Muscle layer of duodenum (tissue), 2 donors: ENCODE data around the gene ULK2.
"Not testable (repeated sequence)": the region's sequence is repeated elsewhere in the genome, so short reads cannot be mapped to it uniquely, and the experiment has no call there.

ENCODE experiments used
- H3K27ac ChIP-seq: one replicate; pipeline ENCODE4 v1.7.0; 2013; ENCODE audit warnings: mild to moderate bottlenecking, low read length
- H3K27me3 ChIP-seq: one replicate; pipeline ENCODE4 v1.7.0; 2013; ENCODE audit warnings: low read depth, mild to moderate bottlenecking, control low read depth, low read length
- H3K36me3 ChIP-seq, 2 donors: one replicate each; pipeline ENCODE4 v1.7.0; 2013; ENCODE audit warnings: low read length in 2 of 2, control low read depth in 1 of 2, mild to moderate bottlenecking in 1 of 2; ENCODE audit not compliant: insufficient read depth in 2 of 2, control insufficient read depth in 1 of 2
- H3K4me1 ChIP-seq, 2 donors: one replicate each; pipeline ENCODE4 v1.7.0; 2013; ENCODE audit warnings: low read length in 2 of 2, mild to moderate bottlenecking in 2 of 2, control low read depth in 1 of 2, moderate library complexity in 1 of 2; ENCODE audit not compliant: insufficient read depth in 2 of 2, control insufficient read depth in 1 of 2
- H3K4me3 ChIP-seq, 2 donors: one replicate each; pipeline ENCODE4 v1.7.0; 2013; ENCODE audit warnings: low read length in 2 of 2, low read depth in 1 of 2, mild to moderate bottlenecking in 1 of 2
- H3K9me3 ChIP-seq, 2 donors: one replicate each; pipeline ENCODE4 v1.7.0; 2013; ENCODE audit warnings: low read length in 2 of 2, control low read depth in 1 of 2, mild to moderate bottlenecking in 1 of 2; ENCODE audit not compliant: control insufficient read depth in 1 of 2
- donor health status: healthy.

ULK2 gene

DNA sequence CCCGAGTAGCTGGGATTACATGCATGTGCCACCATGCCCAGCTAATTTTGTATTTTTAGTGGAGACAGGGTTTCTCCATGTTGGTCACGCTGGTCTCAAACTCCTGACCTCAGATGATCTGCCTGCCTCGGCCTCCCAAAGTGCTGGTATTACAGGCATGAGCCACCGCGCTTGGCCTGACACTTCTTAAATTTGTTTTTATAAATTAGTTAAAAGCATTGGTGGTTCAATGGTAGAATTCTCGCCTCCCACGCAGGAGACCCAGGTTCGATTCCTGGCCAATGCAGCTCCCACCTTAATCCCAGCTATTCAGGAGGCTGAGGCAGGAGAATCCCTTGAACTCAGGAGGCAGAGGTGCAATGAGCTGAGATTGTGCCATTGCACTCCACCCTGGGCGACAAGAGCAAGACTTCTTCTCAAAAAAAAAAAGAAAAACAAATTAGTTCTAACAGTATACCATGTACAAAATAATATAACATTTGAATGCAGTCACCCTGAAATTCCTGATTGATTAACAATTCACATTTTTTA, 7.0 kb downstream of the ULK2 start:
- H3K9me3 ChIP-seq, H3K4me3 ChIP-seq, H3K27ac ChIP-seq, H3K27me3 ChIP-seq, H3K4me1 ChIP-seq: not testable (repeated sequence)
- peaks cover 0 to 15% of the 10 kb centered on the region in 2 donors for H3K36me3 ChIP-seq

DNA sequence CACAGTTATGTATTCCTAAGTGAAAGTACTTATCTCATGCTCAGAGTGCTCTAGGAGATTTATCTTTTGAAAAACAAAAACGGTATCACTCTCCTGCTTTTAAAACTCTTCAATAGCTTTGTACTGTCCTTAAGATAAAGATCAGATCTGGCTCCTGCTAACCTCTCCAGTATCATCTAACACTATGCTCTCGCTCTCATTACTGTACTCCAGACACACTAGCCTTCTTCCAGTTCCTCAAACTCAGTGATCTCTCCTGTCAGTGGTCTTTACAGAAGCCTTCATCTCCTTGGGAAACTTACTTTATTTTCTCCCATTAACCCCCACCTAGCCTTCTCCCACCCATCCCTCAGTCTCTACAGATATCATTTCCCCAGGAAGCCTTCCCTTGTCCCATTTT, 10.1 kb downstream of the ULK2 start:
- no peaks in the 10 kb centered on the region for H3K9me3 ChIP-seq
- H3K4me1 ChIP-seq: no peaks in the 10 kb centered on the region
- no peaks in the 10 kb centered on the region for H3K27me3 ChIP-seq
- no peak overlapping the region for H3K4me3 ChIP-seq
- H3K36me3 ChIP-seq: peaks cover 0 to 12% of the 10 kb centered on the region in 2 donors
- H3K27ac ChIP-seq: no peak overlapping the region

DNA sequence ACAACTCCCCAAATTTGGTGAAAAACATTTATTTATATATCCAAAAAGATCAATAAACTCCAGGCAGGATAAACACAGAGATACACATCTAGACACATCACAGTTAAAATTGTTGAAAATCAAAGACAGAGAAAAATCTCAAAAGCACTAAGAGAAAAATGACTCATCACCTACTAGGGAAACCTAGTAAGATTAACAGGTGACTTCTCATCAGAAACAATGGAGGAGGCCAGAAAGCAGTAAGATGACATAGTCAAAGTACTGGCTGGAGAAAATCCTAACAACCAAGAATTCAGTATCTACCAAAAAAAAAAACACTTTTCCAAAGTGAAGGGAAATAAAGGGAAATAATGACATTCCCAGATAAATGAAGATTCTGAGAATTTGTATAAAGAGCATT, 33.8 kb downstream of the ULK2 start:
- peaks cover 0 to 2% of the 10 kb centered on the region in 2 donors for H3K9me3 ChIP-seq
- H3K4me1 ChIP-seq: no peaks in the 10 kb centered on the region
- H3K27me3 ChIP-seq: no peaks in the 10 kb centered on the region
- H3K36me3 ChIP-seq: peaks cover under 1 to 22% of the 10 kb centered on the region in 2 donors
- H3K4me3 ChIP-seq: no peak overlapping the region
- H3K27ac ChIP-seq: no peak overlapping the region

DNA sequence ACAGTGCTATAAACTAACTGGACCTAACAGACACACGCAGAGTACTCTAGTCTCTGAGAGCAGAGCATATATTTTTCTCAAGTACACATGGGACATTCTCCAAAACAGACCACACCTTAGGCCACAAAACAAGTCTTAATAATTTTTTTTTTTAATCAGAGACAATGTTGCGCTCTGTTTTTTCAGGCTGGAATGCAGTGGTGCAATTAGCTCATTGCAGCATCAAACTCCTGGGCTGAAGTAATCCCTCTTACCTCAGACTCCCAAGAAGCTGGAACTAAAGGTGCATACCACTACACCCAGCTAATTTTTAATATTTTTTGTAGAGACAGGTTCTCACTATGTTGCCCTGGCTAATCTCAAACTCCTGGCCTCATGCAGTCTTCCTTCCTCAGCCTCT, 37.7 kb downstream of the ULK2 start:
- no peak overlapping the region for H3K4me3 ChIP-seq
- peaks cover 2 to 16% of the 10 kb centered on the region in 2 donors for H3K36me3 ChIP-seq
- no peak overlapping the region for H3K27ac ChIP-seq
- no peaks in the 10 kb centered on the region for H3K4me1 ChIP-seq
- peaks cover 0 to 2% of the 10 kb centered on the region in 2 donors for H3K9me3 ChIP-seq
- H3K27me3 ChIP-seq: no peaks in the 10 kb centered on the region

DNA sequence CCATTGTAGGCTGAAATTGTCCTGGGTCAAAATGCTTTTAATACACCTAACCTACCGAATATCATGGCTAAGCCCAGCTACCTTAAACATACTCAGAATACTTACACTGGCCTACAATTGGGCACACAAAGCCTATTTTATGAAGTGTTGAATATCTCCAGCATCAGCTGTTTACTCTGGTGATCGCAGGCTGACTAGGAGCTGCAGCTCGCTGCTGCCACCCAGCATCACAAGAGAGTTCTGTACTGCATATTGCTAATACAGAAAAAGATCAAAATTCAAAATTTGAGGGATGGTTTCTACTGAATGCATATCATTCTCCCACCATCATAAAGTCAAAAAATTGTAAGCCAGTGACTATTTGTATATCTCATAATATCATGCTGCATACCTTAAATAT, 55.3 kb downstream of the ULK2 start:
- Histone ChIP-seq H3K4me3 (no peak overlapping the region), H3K36me3 (peaks cover 6 to 46% of the 10 kb centered on the region in 2 donors), H3K27ac (no peak overlapping the region), H3K4me1 (no peaks in the 10 kb centered on the region), H3K27me3 (no peaks in the 10 kb centered on the region), H3K9me3 (no peaks in the 10 kb centered on the region)

DNA sequence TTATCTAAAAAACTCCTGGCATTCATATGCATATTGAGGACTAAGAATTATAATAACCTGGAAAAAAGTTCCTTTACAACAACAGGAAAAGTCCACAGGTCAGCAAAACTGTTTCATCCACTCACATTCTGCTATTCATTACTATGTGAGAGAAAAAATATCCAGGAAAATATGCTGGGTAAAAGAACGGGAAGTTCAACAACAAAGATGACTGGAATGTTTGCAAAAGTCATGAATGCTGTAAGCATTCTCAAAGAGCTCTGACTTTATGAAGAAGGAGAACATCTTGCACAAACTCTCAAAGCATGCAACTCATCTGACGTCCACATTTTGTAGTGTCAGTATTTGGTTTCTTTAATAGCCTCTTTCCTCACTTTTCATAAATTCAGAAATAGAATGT, 62.7 kb downstream of the ULK2 start:
- Histone ChIP-seq H3K9me3 (no peaks in the 10 kb centered on the region), H3K27me3 (no peaks in the 10 kb centered on the region), H3K4me1 (no peaks in the 10 kb centered on the region), H3K27ac (no peak overlapping the region), H3K4me3 (no peak overlapping the region), H3K36me3 (peaks cover 16 to 36% of the 10 kb centered on the region in 2 donors)

DNA sequence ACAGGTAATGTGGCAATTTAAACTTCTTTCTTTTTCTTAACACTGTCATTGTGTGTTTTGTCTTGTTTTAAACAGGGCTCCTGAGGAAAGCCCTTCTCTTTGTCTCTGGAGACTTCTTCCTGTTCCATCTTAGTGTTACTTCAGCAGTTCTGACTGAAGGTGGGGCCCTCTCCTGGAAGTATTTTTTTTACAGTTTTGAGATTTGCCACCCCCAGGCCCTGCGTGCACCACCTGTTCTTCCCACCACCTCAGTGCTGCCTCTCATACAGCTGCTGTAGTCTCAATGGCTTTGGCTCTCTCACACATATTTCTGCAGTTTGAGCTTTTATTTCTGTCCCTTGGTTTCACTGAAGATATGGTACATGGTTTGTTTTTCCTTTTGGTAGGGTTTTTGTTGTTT, 67.2 kb downstream of the ULK2 start:
- peaks cover 31 to 39% of the 10 kb centered on the region in 2 donors for H3K36me3 ChIP-seq
- no peaks in the 10 kb centered on the region for H3K27me3 ChIP-seq
- no peak overlapping the region for H3K27ac ChIP-seq
- no peak overlapping the region for H3K4me3 ChIP-seq
- peaks cover 0 to 3% of the 10 kb centered on the region in 2 donors for H3K9me3 ChIP-seq
- H3K4me1 ChIP-seq: no peaks in the 10 kb centered on the region

DNA sequence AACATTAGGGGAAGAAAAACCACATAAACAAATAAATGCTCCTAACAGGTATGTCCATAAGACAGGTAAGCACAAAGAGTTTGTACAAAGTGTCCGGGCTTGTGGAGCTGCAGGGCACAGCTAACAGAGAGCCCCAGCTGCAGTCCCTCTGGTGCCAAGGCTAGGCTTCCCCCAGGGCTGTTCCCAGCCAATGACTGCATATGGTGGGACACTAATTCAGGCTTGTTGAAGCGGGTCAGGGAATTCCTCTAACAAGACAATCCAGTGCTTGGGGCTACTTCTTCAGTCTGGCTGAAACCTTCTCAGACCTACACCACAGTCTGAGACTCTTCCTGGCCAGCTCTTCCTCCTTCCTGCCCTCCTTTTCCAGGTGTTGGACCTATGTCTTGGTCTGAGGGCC, 67.9 kb downstream of the ULK2 start:
- H3K36me3 ChIP-seq: peaks cover 35 to 46% of the 10 kb centered on the region in 2 donors
- H3K9me3 ChIP-seq: peaks cover 0 to 3% of the 10 kb centered on the region in 2 donors
- H3K27ac ChIP-seq: no peak overlapping the region
- H3K27me3 ChIP-seq: no peaks in the 10 kb centered on the region
- no peak overlapping the region for H3K4me3 ChIP-seq
- no peaks in the 10 kb centered on the region for H3K4me1 ChIP-seq

DNA sequence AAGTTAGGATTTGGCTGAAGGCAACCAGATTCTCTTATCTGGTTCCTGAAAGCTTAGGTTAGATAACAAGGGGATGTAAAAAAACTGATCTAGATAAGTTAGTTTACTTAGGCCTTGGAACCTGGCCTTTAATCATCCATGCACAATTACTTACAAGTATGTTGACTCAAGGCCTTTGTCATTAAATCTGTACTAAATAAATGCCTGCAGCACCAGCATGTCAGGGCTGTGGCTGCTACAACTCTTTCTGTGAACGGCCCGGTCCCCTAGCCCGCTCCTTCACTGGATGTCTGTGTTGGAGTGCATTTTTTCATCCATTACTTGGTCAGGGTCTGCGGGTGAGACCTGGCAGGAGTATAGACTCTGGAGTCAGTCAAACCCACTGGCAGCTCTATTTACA, 71.3 kb downstream of the ULK2 start:
- peaks cover 45 to 67% of the 10 kb centered on the region in 2 donors for H3K36me3 ChIP-seq

DNA sequence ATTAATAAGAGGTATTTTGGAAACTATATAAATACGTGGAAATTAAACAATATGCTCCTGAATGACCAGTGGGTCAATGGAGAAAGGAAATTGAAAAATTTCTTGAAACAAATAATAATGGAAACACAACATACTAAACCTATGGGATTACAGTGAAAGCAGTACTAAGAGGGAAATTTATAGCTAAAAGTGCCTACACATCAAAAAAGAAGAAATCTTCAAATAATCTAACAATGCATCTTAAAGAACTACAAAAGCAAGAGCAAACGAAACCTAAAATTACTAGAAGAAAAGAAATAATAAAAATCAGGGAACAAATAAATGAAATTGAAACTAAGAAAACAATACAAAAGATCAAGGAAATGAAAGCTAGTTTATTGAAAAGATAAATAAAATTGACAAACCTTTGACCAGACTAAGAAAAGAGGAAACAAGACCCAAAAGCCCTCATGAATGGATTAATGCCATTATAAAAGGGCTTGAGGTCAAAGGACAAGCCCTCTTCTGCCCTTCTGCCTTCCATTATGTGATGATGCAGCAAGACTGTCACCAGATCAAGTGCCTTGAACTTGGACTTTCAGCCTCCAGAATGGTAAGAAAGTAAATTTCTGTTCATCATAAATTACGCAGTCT, 75.7 kb downstream of the ULK2 start:
- H3K4me3 ChIP-seq: no peak overlapping the region
- H3K9me3 ChIP-seq: peaks cover 0 to 3% of the 10 kb centered on the region in 2 donors
- no peaks in the 10 kb centered on the region for H3K4me1 ChIP-seq
- H3K27me3 ChIP-seq: no peaks in the 10 kb centered on the region
- peaks cover 39 to 64% of the 10 kb centered on the region in 2 donors for H3K36me3 ChIP-seq
- no peak overlapping the region for H3K27ac ChIP-seq

More for the DNA sequence above, 71.3 kb downstream of the ULK2 start:
- H3K4me3 ChIP-seq: no peak overlapping the region
- H3K27me3 ChIP-seq: no peaks in the 10 kb centered on the region
- H3K4me1 ChIP-seq: no peaks in the 10 kb centered on the region
- H3K9me3 ChIP-seq: peaks cover 0 to 3% of the 10 kb centered on the region in 2 donors
- H3K27ac ChIP-seq: no peak overlapping the region

DNA sequence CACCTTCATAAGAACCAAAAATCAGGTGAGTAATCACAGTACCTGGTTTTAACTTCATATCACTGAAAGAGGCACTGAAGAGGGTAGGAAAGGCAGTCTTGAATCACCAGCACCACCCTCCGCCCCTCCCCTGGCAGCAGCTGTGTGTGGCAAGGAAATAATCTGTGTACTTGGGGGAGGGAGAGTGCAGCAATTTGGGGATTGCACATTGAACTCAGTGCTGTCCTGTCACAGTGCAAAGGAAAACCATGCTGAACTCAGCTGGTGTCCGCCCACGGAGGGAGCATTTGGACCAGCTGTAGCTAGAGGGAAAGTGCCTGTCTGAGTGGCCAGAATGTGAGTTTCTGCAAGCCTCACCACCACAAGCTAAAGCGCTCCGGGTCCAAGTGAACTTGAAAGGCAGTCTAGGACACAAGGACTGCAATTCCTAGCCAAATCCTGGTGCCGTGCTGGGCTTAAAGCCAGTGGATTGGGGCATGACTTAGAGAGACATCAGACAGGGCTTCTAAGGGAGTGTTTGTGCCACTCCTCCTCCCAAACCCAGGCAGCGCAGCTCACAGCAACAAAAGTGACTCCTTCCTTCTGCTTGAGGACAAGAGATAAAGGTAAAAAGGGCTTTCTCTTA, 79.9 kb downstream of the ULK2 start:
- Histone ChIP-seq H3K36me3 (peaks cover 15 to 27% of the 10 kb centered on the region in 2 donors), H3K4me1 (no peaks in the 10 kb centered on the region), H3K4me3 (no peak overlapping the region), H3K27me3 (no peaks in the 10 kb centered on the region), H3K9me3 (no peaks in the 10 kb centered on the region), H3K27ac (no peak overlapping the region)
